Fibroblast of skin of right biceps (primary cell): ENCODE measurements around the gene BANP.
A peak's percentile ranks its signal among the peaks of the same experiment; 100 is the strongest.
"Not testable (repeated sequence)": the region's sequence is repeated elsewhere in the genome, so short reads cannot be mapped to it uniquely, and the experiment has no call there.

ENCODE experiments used
- DNase-seq: peaks from one replicate; pipeline ENCODE4 v3.0.0-alpha.2; 2013

The BANP gene

DNA sequence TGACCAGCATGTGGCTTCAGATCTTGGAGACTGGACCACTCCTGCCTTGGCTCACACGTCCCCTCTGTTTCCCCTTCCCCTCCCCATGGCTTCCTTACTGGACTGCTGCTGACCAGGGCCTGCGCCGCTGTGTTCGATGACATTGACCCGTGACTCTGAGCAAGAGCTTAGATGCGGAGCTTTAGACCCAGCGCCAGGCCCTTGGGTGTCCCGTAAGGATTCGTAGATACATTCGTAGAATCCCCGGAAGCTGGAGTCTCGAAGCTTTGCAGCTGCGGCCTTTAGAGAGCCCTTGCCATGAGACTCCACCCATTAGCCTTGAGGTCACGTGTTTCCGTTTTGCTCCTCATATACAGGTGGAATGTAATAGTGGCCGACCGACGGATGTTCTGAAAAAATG is 65.2 kb downstream of the BANP start:
- DNase-seq, result not testable (repeated sequence)

DNA sequence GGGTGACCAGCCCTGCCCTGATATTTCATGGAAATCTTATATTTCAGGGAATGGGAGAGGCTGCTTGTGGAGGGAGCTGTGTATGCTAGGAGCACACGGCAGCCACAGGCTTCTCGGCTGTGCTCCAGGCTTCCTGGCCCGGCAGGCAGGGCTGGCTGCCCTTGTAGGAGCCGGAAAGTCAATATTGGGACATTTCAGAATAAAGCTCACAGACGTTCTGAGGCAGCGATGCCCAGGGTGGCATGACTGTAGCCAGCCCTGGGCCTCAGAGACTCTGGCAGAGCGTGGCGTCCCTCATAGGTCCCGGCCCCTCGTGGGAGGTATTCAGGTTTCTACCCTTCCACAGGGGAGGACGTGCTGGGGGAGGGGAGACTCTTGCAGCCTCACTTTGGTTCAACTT is 65.7 kb downstream of the BANP start:
- DNase-seq, result no peak

DNA sequence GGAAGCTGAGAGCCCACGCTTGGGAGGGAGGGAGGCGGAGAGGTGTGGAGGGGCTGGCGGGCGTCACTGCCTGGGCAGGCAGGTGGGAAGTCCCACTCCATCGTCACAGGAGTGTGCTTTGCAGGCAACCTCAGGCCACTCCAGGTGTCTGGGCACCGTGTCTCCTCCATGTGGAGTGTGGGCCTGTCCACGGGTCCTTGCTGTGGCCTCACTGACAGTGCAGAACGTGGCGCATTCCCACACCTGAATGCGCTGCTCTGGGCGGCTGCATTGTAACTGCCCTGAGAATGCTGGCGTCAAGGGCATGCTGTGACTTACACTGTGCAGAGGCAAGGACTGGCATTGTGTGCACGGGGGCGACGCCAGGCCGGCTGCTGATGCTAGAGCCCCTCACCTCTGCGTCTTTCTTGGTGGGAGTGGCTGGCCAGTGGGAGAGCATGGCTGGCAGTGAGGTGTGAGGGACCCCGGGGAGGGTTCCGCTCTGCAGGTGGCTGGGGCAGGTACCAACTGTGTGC is 66.4 kb downstream of the BANP start:
- no peak for DNase-seq

DNA sequence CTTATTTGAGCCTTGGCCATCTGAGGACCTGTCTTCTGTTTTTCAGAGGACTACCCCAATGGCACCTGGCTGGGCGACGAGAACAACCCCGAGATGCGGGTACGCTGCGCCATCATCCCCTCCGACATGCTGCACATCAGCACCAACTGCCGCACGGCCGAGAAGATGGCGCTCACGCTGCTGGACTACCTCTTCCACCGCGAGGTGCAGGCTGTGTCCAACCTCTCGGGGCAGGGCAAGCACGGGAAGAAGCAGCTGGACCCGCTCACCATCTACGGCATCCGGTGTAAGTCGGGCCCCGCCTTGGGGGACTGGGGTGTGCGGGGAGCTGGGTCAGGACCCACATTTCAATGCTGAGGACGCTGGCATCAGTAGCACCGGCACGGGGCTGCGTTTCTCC is 67.1 kb downstream of the BANP start:
- not testable (repeated sequence) for DNase-seq

DNA sequence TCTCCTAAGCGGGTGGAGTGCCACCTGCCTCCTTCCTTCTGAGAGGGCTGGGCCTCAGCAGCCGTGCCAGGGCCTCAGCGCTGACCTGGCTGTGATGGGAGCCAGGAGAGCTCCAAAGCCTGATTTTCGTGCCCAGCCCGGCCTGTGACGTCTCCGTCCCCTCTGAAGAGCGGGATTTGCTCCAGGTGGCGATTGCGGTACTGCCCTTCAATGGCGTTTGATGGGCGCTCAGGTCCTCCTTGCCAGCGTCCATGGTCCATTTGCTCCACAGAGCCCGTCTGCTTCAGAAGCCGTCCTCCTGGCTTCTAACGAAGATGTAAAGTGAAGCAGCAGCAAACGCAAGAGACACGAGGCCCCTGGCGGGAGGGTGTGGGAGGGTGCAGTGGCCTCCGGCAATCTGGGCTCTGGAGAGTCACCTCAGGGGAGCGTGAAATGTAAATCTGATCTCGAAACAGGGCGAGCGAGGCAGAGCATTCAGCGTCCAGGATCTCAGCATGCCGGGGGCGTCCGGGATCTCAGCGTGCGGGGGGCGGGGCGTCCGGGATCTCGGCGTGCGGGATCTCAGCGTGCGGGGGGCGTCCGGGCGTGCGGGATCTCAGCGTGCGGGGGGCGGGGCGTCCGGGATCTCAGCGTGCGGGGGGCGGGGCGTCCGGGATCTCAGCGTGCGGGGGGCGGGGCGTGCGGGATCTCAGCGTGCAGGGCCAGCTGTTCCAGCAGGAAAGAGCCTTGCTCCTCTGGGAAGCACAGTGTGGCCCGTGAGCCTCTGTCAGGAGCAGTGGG is 68.0 kb downstream of the BANP start:
- DNase-seq, result not testable (repeated sequence)

DNA sequence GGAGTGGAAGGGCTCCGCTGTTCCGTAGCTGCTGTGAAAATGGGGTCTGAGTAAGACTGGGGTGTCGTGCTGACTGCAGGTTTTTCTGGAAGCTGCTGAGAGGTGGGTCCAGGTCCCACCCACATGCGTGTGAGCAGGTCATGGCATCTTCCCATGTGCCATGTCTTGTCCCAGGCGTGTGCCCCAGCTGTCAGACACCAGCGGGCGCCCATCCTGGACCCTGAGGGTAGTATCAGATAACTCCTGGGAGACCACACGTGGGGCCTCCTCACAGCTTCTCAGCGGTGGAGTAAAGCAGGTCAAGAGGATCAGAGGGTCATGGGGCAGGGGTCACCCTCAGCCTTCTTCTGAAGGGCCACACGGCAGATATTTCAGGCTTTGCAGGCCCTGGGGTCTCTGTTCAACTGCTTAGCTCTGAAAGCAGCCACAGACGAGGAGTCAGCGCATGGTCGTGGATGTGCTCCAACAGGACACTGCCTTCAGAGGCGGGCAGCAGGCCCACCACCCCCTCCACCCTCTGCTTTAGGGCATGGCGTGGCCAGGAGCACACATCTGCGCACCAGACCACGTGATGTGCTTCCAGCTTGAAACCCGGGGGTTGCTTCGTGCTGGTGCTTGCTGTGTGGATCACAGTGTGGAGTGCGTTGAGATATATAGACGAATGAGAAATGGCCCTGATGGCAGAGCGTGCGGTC is 68.7 kb downstream of the BANP start:
- no peak for DNase-seq

DNA sequence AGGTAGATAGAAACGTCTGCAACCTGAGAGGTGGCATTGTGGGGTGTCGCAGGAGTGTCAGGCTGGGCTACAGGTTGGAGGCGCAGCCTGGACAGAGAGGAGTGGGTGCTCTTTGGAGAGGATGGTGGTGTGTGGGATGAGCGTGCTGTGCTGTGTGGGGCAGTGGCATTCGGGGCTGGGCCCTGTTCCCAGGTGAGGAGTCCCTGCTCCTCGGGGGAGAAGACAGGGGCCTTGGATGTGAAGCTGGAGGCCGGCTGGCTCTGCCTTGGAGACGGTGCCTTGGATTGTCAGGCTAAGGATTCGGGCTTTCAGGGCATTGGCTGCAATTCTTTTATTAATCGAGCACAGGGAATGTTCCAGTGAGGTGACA is 69.3 kb downstream of the BANP start:
- DNase-seq, result no peak

DNA sequence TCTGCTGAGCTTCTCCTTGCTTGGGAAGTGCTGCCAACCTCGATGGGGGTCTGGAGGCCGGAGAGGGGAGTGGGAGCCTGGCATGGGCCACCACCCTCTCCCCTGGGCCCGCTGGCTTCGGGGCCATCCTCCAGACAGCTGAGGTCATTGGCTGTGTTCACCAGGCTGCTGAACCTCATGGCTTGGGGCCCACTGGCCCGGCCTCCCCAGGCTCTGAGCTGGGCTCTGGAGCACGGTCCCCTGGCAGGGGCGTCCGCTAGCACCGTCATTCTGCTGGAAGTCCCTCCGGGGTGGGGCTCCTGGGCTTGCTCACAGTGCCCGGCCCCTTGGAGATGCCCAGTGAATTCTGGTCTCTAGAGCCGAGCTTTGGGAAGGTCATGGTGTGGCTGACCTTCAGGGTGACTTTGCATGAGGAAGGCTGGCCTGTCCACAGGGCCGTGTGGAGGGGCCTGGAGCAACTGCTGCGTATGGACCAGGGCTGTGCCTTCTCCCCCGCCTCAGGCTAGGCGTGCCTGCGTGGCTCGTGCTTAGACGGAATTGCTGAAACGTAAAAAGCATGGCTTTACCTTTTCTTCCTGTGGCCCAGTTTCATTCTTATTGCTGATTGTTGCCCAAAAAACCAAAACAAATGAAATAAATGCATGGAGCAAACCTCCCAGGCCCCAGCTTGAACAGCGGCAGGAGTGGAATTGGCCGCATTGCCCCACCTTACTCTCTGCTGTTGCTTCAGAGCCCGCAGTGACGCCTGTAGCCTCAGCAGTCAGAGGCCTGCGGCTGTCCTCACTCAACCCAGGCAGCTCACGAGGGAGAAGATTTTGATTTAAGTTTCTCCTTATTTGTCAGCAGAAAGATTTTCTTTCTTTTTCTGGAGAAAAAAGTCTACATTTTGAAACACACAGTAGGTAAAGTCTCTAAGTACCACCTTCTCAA is 70.1 kb downstream of the BANP start:
- not testable (repeated sequence) for DNase-seq

DNA sequence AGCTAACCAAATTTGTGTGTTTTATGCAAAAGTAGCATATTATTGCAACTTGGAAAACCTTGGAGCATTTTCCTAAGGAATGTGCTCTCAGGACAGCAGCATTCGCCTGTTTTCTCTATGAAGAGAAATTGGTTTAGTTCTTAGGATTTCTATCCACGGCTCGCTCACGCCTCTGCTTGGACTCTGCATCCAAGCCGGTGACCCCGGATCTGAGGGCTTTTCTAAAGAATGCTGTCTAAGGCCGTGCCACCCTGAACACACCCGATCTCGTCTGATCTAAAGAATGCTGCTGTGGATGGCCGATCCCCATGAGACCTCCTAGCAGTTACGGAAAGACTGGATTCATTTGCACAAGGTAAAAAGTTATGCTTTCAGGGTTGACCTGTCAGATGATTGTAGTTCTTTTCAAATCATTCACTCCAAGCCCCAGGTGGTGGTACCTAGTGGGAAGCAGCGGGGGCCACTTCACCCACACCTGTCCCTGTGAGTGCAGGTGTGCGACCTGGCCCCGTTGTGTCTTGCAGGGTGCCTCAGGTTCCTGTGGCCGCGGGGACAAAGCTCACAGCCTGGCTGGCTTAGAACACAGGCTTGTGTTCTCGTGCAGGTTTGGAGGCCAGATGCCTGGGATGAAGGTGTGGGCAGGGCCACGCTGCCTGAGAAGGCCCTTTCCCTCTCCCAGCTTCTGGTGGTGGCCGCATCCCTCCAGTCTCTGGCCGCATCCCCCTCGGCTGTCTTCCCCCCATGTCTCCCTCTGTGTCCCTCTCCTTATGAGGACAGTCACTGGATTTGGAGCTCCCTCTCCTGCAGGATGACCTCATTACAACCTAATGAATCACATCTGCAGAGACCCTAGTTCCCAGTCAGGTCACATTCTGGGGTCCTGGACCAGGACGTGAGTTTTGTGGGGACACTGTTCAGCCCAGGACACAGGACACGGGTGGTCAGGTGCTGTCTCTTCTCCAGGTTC is 71.1 kb downstream of the BANP start:
- no peak for DNase-seq

DNA sequence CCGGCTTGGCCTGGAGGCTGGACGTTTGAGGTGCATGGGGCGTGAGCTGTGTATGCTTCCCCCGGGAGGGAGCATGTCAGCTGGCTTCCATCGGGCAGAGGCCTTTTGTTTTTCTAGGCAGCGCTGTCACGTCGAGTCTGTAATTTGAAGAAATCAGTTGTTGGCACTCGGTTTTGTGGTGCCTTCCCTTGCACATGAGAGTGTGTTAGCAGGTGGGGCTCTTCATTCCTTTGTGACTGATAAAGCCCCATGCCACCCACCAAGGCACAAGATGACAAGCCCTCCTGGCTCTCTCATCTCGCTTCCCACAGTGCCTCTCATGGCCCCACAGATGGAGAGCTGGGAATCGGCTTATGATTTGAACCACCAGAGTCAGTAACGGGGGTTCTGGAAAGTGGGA is 72.1 kb downstream of the BANP start:
- DNase-seq, result no peak

DNA sequence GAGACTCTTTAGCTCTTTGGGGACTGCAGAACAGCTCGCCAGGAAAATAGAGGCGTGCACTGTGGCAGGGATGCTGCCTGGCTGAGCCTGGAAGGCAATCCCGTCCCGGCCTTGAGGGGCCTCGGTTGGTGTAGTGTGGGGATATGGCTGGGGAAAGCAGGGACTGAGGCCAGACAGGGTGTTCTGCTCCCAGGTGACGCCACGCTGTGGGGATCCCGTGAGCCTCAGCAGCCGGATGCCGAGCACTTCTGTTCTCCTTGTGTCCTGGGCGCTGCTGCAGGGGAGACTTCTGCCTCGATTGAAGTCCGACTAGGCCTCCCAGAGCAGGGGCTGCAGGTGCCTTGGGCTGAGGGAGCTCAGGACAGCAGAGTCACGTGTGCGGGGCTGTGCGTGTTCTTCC is 72.6 kb downstream of the BANP start:
- DNase-seq, result no peak

DNA sequence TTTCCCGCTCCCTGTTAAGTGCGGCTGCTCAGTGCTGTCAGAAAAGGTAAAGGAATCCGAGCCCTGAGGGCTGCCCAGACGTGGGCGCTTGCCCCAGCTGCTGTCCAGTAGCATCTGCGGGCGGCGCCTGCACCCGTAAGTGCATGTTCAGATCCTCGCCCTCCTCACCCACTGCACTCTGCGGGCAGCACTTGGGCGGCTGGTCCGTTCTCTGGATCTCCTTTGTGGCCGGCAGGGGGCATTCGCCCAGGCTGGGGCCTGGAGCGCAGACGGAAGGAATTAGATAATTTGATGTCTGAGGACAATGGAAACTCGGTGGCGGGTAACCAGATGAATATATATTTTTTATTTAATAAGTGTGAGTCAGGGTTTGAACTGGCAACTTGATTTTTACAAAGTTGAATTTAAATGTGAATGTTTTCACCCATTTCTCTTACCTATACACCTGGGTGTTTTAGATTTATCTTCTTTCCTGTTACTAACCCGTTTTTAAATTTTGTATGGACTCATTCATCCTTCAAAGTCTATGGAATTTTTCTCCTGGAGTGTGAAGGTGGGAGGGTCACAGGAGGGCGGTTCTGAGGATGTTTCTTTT is 73.4 kb downstream of the BANP start:
- peak; percentile 54 for DNase-seq

DNA sequence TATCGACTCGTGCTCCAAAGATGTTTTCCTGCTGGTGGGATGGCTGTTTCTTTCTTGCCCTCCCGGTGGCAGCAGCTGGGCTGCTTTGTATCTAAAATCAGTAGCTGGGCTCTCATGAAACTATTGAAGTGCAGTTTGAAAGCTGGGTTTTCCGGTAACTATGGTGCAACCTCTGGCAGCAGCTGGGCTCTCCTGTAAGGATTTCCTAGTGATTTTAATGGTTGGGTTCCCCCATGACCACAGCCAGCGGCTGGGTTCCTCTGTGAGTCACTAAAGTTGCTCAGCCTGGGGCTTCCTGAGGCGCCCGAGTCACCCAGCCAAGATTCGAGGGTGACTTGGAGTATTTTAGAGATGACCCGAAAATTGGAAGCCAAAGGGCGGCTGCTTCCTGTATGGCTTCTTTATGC is 73.9 kb downstream of the BANP start:
- peak; percentile 76 for DNase-seq

DNA sequence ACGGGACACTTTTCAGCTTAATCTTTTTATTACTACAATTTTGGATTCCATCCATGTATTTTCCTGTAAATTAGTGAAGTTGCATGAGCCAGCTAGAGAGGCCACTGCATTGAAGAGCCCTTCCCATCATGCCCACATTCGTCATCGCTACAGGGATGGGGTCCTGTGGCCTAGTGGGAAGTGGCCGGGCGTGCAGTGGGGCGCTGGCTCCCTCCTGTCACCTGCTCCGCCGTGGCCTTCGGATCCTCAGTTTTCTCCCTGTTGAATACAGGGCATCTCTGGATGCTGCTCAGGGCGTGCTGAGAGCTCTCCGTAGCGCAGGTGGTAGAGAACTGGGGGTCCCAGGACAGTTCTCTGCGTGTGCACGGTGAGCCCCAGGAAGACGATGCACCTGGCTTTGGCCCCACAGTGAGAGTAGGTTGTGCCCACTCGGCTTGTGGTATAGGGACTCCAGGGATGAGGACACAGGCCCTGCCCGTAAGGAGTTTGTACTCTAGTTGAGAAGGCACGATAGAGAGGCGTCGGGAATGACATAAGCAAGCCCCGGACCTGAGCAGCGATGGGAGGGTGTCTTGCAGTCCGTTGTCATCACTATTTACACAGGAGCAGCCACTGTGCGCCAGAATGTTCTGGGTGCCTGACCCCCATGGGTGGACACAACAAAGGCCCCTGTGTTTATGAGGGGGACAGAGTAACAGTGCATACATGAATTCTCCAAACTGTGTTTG is 74.8 kb downstream of the BANP start:
- DNase-seq, result not testable (repeated sequence)

DNA sequence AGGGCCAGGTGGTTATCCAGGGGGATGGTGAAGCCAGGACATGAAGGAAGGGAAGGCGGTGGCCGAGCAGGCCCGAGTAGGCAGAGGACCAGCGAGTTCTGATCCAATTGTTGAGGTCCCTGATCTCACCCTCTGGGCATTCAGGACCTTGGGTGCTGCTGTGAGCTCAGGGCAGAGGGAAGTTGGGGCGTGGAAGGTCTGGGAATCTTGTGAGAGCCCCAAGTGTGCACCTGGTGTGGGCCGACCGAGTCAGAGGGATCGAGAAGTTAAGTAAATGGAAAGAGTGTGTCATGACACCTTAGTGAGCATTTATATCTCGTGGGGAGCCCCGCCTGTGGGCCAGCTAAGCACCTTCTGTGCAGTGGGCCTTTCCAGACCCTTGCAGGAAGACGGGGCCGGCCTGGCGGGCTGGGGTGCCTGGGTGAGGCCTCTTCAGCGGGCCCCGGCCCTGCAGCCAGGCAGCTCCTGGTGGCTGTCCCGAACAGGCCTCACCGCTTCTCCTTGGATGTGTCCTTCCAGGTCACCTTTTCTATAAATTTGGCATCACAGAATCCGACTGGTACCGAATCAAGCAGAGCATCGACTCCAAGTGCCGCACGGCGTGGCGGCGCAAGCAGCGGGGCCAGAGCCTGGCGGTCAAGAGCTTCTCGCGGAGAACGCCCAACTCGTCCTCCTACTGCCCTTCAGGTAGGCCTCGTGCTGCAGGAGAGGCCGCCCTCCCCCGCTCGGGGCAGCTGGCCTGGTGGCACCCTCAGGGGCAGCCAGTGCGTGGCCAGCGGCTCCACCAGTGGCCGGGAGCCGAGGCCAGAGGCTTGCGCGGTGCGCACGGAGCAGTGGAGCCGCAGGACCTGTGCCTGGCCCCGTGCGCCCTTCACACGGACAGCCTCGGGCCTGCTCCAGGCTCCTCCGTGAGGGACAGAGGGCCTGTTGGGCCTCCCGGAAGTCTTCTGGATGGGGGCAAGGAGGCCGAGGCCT is 76.0 kb downstream of the BANP start:
- no peak for DNase-seq

DNA sequence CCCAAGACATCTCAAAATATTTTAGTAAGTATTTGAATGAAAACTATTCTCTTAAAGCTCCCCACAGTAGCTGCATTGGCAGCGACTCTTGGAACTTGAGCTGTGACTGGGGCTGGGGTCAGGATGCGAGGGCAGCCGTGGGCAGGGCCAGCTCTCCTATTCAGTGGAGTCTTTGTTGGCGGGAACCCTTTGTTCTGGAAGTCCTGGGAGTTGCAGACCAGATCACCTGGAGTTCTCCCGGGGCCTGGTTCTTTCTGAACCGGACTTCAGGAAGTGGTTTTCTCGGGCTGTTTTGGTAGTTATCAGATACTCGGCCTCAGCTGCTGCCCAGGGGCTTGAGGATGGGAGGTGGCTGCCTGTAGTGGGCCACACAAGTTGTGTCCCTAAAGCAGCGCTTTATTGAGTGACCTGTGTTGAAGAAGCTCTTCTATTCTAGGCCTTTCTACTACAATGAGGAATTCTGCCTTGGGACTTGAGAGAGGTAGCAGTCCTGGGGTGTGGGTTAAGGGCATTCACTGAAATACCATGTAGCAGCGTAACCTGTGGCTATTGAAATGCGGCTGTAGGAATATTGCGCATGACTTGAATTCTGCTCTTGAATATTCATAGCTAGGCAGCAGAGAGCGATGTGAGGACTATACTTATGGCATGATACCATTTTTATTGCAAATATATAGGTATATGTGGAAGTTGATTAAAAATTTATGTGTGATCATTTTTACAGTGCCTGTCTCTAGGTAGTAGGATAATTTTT is 77.1 kb downstream of the BANP start:
- not testable (repeated sequence) for DNase-seq

DNA sequence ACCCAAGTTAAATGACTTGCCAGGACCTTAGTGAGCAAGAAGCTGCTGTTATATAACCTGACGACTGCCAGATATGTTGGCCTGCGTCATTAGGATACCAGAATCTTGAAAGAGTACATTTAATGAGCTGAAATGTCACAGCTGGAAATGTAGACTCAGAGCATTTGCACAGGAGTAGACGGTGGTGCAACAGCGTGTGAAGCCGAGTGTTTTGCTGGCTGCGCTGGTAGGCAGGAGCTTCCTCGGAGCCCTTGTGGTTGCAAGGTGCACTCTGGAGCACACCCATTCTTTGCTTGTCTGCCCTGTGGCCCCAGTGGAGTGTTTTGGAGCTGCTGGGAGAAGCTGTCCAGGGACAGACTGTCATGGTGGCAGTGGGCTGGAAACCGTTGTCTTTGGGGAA is 79.3 kb downstream of the BANP start:
- DNase-seq, result no peak

DNA sequence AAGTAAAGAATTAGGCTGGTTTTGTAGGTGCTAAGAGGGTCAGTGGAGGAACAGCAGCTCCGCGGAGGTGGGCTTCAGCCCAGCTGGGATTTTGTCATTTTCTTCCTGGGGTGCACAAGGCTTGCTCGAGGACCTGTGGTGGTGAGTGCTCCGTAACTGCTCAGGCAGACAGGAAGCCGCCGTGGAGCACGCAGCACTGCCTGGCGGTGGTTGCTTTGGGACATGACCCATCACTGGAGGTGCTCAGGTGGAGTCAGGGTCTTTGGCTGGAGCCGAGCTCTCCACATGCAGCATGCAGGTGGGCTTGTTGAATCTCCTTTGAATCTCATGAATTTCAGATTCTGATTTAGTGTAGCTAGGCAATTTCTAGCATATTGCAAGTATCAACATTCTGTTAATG is 79.7 kb downstream of the BANP start:
- not testable (repeated sequence) for DNase-seq
